ENCODE data around the gene OR56A5.
"Not testable (repeated sequence)": the region's sequence is repeated elsewhere in the genome, so short reads cannot be mapped to it uniquely, and the experiment has no call there.

Gene OR56A5, protein sequence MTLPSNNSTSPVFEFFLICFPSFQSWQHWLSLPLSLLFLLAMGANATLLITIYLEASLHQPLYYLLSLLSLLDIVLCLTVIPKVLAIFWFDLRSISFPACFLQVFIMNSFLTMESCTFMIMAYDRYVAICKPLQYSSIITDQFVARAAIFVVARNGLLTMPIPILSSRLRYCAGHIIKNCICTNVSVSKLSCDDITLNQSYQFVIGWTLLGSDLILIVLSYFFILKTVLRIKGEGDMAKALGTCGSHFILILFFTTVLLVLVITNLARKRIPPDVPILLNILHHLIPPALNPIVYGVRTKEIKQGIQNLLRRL

DNA sequence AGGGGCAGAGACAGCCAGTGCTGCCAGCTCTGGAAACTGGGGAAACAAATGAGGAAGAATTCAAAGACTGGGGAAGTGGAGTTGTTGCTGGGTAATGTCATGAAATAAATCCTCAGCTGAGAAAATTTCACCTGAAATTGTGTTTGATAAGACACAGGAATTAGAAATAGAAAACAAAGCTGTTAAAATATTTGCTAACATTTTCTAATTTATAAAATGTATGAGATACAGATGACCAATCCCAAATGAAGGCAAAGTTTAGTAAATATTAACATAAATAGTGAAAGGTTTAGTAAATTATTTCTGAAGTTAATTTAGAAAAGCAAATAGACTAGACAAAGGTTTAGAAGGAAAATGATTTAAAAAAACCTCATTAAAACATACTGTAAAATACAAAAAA lies at the start of gene OR56A5:
TSS of gene OR56A5 (minus strand) at position 101 of the 400 bp plus-strand sequence. CDS start at position 101, 0 bp downstream.
- DNase-seq: no peak

DNA sequence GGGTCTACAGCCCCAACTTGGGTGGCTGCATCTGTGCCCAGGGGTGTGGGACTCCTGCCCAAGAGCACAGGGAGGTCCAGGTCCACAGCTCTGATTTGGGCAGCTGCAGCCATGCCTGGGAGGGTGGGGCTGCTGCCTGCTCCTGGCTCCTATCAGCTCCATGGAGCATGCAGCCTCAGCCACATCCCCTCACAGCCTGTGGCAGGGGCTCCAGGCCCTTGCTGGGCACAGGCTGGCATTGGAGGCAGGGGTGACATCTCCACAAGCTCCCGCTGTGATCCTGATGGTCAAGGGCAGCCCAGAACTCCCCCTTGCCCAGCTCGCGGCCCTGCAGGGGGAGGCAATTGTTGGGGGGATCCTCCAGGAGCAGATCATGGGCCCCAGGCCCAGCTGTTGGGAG lies 44.7 kb upstream of the OR56A5 start:
- DNase-seq: no peak

DNA sequence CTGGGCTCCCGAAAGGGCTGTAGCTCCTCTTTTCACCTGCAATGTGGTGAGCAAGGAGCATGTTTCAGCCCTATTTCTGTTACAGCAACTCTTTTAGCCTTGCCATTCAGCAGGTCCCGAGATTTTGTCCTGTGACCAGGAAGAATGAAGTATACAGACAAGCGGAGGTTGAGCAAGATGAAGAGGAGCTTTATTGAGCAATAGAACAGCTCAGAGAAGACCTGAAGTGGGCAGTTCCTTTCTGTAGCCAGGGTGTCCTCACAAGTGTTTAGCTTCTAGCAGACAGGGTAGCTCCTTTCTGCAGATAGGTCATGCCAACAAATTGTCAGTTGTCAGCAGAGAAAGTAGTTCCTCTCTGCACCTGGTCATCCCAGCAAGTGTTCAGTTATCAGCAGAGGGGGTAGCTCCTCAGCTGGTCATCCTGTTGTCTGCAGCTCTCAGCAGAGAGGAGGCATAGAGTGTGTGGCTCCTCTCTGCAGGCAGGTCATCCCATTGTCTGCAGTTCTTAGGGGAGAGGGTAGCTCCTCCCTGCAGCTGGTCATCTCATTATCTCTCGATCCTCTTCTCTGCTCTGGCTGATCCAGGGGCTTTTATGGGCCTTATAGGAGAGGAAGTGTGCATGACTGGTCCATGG lies 43.9 kb upstream of the OR56A5 start:
- DNase-seq: no peak

DNA sequence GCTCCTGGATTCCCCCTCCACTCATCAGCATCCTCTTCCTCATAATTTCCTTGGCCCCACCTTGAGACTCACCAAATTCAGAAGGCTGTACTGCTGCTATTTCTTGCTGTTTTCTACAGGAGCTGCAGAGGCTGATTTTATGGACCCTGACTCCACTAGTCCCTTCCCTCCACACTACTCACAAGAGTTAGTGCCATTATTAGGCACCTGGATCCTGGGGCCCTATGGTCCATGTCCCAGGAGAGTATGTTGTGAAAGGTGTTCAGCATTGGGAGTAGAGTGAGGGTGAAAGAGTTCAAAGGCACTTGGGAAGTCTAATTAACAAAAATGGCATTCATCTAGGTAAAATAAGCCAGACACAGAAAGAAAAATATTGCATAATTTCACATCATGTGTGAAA lies 38.6 kb upstream of the OR56A5 start, which contains the start of gene OR56A4:
TSS of gene OR56A4 (minus strand) at position 101 of the 400 bp plus-strand sequence. CDS start 3,954 bp downstream, outside the sequence.
- no peak for DNase-seq

DNA sequence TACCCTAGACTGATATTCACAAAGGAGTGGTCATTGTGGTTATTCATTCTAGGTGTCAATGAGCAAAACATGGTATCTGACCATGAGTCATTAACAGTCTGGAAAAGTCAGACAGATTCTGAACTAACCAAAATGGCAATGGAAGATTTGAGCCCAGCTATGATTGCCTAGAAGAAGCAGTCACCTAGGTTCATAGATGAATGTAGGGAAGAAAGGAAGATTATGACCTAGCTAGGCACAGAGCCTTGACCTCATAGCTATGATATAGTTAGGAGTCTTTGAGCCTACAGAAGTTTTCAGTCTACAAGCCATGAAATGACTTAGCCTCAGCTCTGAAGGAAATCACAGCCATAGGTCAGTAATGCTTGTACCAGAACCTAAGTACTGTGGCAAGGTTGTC lies 38.1 kb upstream of the OR56A5 start:
- no peak for DNase-seq

DNA sequence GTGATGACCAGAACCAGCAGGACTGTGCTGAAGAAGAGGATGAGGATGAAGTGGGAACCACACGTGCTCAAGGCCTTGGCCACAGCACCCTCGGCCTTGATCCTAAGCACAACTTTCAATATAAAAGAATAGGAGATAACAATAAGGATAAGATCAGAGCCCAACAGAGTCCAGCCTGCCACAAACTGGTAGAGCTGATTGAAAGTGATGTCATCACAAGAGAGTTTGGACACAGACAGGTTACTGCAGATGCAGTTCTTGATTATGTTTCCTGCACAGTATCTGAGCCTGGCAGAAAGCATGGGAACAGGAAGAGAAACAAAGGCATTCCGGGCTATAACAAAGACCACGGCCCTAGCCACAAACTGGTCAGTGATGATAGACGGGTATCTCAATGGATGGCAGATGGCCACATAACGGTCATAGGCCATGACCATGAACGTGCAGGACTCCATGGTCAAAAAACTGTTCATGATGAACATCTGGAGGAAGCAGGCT lies 34.0 kb upstream of the OR56A5 start:
- DNase-seq: no peak

DNA sequence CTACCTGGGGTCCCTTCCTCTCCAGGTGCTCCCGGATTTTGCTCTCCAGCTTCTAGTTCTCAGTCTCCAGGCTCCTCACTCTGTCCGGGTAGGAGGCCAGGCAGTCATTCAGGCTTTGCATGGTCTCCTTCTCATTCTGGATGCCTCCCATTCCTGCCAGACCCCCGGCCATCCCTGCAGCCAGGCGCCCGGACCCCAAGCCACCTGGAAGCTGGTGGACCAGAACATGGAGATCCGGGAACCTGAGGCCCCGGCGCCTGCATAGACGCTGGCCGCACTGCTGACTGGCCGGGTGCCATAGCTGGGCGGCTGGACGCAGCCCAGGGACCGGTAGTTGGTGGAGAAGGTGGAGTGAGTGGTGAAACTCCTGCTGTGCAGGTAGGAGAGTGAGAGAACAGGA lies 26.5 kb upstream of the OR56A5 start:
- DNase-seq: no peak

DNA sequence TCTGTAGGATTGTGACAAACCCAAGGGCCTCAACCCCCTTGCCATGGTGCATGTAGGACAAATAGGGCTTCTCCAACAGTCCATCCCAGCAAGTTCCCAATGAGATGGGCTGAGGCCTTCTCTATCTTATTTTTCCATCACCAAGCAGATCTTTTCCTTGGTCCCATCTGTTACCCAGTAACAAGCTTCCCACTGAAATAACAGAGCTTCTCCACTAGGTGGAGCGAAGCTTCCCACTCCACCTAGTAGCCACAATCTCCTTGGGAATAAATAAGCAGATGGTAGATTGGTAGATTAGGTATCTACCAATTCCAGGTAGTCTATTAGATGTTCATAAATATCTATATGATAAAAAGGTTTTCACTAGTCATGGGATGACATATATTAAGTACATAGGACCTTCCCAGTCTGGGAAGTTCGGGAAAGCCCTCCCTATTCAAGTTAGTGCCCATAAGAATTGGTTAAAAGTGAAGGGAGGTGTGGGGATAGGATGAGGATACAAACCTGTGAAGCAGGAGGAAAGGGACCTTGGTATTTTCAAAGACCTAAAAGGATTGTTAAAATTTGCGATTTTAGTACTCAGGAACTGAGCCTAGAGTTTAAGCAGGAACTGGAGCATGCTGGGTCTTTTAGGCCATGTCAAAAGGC lies 24.4 kb upstream of the OR56A5 start:
- DNase-seq: no peak

DNA sequence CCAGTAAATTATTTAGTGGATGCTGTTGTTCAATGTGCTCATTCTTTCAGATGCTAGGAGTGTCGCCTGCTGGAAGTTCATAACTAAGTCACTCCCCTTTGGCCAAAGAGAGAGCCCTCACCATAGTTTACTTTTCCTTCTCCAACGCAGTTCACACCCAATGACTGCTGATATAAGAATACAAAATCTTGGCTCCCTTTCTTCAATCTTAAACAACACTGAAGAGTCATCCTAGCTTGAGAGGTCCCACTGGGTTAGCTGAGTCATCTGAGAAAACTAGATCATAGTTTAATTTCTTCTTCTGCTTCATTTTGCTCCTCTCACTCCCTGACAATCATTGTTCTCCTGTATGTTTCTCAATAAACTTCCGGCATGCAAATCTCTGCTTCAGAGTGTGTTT lies 23.9 kb upstream of the OR56A5 start:
- DNase-seq: no peak

DNA sequence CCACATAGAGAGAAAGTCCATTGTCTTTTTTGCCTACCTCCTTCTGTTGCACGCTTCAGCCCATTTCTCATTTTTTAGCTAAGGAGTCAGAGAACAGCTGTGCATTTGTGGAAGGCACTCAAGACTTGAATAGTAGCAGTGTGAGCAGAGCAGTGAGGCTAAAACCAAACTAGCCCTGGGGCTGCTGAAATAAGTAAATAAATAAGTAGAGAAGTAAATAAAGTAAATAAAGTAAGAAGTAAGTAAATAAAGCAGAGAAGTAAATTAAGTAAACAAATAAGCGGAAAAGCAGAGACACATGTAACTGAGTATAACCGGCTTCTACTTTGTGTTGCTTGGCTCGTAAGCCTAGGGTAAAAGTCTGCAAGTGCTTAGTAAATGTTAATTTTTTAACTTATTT lies 20.9 kb upstream of the OR56A5 start:
- no peak for DNase-seq

DNA sequence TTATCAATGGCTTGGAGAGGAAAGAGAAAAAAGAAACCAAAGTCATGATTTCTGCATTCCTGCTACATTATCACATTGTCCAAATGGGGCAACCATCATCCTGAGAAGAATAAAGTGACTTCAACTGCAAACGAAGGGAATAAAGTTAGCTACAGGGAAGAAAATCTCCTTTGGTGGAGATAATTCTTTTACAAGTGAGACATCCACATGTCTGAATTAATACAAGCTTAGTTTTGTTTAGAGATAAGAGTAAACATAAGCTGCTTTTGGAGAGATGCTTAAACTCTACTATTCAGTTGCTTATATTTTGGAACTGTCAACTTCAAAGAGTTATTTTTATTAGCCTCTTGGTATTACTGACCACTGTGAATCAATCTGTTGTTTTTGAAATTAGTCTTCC lies 18.6 kb upstream of the OR56A5 start, which contains the start of gene OR52L1:
TSS of gene OR52L1 (minus strand) at position 101 of the 400 bp plus-strand sequence. CDS start at position 46, 55 bp downstream.
- no peak for DNase-seq

DNA sequence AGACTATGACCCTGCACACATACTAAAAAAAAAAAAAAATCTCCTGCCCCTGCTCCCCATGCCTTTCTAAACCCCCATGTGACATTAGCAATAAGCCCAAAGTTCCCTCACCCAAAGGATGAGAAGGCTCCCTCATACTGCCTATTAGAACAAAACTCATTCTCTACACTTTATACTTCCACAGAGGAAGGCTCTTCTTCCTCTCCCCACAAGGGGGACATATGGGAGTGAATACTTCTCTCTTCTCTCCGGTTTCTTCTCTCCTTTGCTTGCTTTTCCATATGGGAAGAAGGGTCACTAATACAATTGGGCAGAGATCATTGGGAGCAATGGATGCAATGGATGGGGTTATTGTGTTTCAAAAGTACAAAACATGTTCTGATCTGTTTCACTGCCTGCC lies 15.1 kb upstream of the OR56A5 start:
- no peak for DNase-seq

DNA sequence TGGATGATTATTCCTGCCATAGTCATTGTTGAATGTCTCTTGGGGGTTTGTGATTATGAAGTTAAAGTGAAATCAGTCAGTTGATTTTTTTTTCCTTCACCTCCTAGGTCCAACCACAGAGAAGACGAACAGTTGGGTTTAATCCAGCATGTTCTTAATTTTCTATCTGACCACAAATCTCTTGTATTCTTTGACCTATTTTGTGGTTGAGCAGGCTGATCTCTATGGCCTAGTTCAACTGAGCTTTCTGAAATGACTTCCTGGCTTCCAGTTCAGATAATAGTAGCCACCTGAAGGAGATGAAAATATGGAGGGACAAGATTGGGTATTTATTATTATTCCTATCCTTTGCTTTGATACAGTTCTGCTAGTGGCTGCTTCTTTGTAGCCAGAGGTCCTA lies 5.2 kb upstream of the OR56A5 start:
- DNase-seq: no peak

DNA sequence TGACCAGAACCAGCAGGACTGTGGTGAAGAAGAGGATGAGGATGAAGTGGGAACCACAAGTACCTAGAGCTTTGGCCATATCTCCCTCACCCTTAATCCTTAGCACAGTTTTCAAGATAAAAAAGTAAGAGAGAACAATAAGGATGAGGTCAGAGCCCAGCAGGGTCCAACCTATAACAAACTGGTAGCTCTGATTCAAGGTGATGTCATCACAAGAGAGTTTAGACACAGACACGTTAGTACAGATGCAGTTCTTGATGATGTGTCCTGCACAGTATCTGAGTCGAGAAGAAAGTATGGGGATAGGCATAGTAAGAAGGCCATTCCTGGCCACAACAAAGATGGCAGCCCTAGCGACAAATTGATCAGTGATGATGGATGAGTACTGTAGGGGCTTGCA lies 586 bp downstream of the OR56A5 start:
- DNase-seq: no peak

DNA sequence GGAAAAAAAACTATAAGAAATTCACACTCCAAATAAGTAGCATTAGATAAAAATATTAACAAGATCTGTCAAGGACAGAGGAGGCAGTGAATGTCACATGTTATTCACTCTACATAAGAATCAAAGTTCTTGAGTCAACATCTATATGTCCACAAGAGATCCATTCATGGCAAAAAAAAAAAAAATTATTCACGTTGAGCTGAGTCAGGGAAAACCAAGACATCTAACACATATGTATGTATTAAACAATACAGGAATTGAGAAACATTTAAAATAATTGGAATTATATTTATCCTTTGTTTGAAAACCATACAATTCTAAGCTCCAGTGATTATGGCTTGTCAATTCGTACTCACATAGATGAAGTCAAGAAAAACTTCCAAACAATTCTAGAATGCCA lies 1.3 kb downstream of the OR56A5 start:
- DNase-seq: no peak

DNA sequence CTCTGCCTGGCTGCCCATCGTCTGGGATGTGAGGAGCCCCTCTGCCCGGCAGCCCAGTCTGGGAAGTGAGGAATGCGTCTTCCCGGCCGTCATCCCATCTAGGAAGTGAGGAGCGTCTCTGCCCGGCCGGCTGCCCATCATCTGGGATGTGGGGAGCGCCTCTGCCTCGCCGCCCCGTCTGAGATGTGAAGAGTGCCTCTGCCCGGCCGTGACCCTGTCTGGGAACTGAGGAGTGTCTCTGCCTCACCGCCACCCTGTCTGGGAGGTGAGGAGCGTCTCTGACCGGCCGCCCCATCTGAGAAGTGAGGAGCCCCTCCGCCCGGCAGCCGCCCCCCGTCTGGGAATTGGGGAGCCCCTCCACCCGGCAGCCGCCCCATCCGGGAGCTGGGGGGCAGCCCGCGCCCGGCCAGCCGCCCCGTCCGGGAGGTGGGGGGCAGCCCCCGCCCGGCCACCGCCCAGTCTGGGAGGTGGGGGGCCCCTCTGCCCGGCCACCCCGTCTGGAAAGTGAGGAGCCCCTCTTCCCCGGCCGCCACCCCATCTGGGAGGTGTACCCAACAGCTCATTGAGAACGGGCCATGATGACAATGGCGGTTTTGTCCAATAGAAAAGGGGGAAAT lies 7.5 kb downstream of the OR56A5 start:
- DNase-seq: not testable (repeated sequence)

DNA sequence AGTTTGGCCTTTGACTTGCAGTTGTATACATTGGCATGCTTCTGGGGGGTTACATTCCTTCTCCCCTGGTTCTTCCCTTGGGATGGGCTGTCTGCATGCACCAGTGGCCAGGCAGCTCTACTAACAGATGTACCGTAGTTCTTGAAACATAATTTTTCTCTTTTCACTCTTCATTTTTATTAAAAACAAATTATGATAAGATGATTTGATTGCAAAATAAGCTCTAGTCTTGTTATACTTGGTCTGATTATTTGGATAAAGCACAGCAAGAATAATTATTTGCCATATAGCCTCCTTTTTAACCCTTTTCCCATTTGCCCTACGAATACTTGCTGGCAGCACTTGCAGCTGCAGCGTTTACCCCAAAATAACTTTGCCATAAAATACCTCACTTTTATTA lies 12.7 kb downstream of the OR56A5 start:
- no peak for DNase-seq

DNA sequence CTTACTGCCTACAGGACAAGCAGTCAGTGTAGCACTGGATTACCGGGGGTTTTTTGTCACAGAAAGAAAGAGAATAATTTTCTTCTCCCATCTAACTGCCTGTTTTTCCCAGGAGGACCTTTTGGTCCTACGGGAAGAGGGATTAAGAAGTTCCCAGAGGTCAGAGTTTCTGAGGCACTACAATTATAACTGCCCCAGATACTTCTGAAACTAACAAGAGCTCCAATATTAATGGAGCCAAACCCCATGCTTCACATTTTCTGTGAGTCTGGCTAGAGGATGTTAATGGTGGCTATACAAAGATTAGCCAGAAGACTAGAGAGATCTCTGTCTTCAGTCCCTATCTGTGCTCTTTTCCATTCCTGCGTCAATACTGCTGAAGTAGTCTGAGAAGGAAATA lies 26.3 kb downstream of the OR56A5 start, which contains the start of gene OR56A3:
TSS of gene OR56A3 (plus strand) at position 301 of the 400 bp plus-strand sequence. CDS start 5,096 bp downstream, outside the sequence.
- DNase-seq: no peak

DNA sequence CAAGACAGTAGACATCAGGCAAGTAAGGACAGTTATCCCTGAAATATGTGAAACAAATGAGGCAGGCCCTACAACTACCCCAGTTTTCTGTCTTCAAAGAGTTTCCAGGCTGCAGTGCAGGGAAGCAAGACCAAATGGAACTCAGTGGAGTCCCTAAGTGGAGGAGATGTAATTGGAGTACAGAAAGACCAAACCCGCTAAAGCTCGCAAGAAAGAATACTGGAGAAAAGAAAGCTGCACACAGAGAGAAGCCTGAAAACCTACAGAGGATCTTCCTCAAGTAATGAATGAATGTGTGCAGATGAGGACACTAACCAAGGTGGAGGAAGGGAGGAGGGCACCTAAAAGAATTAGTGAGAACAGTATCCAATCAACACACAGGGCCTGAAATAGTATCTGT lies 27.5 kb downstream of the OR56A5 start:
- no peak for DNase-seq

DNA sequence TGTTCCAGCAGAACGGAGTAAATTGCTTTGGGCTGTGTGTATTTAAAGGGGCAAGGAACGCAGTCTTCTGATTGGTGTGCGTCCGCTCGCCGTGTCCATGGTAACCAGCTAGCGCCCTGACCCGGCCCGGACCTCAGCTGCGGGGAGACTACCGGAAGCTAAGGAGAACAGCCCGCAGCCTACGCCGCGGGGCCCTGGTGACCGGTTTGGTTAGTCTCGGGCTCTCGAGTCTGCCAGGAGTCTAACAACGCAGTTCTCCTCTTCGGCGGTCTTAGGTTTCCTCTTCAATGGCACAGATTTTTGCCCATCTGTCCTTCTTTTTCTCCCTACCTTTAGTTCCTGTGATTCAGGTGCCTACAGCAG lies 29.7 kb downstream of the OR56A5 start:
- DNase-seq: no peak

DNA sequence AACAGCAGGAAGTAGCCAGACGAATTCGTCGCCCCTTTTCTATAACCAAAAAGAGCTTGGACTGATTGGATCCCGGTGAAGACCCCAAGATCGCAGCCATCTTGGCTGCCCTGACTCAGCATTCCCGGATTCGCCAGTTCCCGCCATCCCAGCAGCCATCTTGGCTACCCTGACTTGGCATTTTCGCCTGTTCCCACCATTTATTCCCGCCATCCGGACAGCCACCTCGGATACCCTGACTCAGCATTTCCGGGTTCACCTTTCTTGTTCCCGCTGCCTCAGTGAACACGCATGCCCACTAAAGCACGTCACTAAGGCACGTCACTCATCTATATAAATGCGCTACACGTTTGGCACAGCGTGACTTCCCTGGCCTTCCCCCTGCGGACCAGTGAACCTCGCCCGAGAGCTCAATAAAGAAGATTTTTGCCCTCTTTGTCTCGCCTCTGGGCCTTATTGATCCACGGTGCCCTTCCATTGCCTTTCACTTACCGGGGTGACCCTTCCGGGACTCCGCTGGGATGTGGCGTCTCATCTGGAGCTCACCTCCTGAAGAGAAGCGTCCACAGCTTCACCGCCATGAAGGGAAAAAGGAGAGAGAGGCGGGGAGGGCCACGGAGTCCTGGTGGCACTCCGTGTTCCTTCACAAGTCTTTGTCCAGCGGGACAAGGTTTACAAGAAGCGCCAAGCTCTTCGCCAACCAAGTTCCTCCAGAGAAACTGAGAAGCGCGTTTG lies 30.3 kb downstream of the OR56A5 start:
- no peak for DNase-seq

DNA sequence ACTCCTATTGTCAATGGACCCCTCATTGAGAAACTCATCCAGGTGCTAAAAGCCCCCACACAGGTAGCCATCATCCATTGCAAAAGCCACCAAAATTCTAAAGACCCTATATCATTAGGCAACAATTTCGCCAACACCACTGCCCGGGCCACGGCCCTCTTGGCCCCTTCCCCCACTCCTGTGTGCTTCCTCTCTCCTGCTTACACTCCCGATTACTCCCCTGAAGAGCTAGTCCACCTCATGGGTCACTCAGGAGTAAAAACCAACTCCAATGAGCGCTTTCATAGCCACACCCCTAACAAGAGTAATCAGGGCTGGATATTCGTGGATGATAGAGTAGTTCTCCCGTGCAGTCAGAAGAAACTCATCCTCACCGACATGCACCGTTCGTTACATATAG lies 35.2 kb downstream of the OR56A5 start:
- no peak for DNase-seq

DNA sequence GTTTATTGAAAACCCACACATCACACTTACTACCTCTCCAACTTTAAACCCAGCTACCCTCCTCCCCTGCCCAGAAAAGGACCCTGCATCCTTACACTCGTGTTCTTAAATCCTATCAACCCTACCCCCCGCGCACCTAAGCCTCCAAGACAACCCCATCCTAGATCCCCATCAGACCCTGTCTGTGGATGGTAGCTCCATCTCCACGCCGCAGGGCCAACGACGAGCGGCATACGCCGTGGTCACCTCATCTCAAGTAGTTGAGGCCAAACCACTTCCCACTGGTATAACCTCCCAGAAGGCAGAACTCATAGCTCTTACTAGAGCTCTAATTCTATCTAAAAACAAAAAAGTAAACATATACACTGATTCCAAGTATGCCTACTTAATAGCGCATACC lies 35.6 kb downstream of the OR56A5 start:
- no peak for DNase-seq

All from NCI-H1092 treated with DMSO at 0.1 percent for 48 hours (cell line).